ENCODE results near the gene CARMIL1.

CARMIL1 gene

DNA sequence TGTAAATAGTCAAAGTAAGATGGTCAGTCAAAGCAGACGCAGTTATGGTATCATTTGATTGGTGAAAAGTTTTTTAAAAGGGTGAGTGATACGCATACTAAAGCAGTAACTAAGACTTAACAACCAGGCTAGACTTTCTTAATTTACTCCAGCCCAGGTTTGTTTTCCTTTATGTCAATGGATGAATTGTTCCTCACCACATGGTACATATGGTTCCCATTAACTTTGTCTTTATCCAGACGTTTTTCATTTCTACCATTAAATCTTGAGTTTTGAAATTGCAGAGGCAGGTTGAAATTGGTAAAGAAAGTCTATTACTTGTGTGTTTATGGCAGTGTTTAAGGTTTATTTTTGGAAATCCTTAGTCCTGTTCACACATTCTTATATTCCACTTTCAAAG lies 274.3 kb downstream of the CARMIL1 start:
- TF ChIP-seq, protein P1, sequence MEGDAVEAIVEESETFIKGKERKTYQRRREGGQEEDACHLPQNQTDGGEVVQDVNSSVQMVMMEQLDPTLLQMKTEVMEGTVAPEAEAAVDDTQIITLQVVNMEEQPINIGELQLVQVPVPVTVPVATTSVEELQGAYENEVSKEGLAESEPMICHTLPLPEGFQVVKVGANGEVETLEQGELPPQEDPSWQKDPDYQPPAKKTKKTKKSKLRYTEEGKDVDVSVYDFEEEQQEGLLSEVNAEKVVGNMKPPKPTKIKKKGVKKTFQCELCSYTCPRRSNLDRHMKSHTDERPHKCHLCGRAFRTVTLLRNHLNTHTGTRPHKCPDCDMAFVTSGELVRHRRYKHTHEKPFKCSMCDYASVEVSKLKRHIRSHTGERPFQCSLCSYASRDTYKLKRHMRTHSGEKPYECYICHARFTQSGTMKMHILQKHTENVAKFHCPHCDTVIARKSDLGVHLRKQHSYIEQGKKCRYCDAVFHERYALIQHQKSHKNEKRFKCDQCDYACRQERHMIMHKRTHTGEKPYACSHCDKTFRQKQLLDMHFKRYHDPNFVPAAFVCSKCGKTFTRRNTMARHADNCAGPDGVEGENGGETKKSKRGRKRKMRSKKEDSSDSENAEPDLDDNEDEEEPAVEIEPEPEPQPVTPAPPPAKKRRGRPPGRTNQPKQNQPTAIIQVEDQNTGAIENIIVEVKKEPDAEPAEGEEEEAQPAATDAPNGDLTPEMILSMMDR (IDR thresholded peaks at IDR 0.05; ENCODE audit: low read depth, low read length): no peak
- no peak overlapping the region for H3K4me3 ChIP-seq (ENCODE audit: low read depth, low read length)

DNA sequence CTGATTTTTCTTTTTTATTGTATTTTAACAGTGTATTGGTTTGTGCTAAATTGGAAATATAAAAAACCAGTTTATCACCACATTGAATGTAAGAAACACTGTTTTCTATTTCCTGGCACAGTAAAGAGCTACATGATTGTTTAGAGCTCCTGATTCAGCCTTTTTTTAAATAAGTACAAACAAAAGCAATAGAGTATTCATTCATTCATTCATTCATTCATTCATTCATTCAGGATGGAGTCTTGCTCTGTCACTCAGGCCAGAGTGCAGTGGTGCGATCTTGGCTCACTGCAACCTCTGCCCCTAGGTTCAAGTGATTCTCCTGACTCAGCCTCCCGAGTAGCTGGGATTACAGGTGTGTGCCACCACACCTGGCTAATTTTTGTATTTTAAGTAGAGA lies 276.0 kb downstream of the CARMIL1 start:
- H3K4me3 ChIP-seq (ENCODE audit: low read depth, low read length): no peak overlapping the region
- TF ChIP-seq, protein P1 (IDR thresholded peaks at IDR 0.05; ENCODE audit: low read depth, low read length): no peak

DNA sequence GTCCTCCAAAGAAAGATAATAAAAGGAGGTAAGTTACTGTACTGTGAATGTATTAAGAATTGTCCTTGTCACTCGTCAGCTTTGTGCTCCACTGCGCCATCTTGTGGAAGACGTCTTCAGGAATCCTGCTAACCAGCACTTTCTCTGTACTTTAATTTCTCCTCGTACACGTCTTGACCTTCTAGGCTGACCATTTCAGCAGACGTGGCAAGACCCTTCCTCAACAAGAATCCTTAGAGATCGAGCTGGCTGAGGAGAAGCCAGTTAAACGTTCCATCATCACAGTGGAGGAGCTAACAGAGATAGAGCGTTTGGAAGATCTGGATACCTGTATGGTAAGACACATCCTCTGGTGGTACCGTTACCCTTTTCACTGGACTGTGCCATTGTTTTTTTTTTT lies 277.3 kb downstream of the CARMIL1 start:
- H3K4me3 ChIP-seq (ENCODE audit: low read depth, low read length): no peak overlapping the region
- TF ChIP-seq, protein P1 (IDR thresholded peaks at IDR 0.05; ENCODE audit: low read depth, low read length): peak; percentile 70

DNA sequence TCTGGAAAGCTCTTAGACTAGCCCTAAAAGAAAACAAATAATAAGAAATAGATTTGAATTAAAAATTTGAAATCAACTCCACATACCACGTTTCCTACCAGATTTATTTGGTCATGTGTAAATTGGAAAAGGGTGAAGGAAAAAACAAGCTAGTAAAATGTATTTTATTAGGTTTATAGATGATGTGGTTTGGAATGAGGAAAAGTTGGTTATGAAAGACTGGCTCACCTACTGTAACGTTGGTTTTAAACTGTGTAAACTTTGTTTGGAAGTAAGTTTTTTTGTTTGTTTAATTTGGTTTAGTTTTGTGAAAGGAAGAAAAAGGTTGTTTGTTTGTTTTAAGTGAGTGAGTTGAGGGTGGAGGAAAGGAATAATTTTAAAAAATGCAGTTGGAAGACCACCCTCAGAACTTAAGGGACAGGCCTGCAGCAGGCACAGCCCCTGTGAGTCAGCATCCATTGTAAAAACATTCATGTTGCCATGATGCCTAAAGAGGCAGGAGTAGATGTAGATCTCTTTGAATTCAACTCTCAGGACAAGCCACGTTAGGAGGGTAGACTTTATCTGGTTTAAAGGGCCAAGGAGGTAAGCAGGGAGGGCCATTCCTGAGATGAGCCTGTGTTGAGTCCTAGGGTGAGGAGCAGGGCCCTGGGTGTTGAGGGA lies 279.1 kb downstream of the CARMIL1 start:
- TF ChIP-seq, protein P1 (IDR thresholded peaks at IDR 0.05; ENCODE audit: low read depth, low read length): no peak
- H3K4me3 ChIP-seq (ENCODE audit: low read depth, low read length): no peak overlapping the region

DNA sequence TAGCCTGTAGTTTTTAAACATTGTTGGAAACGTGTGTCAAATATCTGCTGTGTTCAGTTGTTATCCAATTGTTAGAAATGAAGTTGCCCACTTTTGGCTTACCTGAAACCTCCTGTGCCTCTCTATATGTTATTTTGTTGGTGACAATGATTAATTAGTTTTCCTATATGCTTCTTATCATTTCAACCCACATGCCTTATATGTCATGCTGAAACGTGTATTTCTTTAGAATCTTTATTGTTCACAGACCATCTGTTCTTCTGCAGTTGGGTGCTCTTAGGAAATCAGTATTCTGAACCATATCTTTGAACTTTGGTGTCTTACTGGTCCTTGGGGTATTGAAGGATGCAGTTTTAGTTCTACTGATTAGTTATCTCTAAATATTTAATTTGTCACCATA lies 281.7 kb downstream of the CARMIL1 start:
- no peak overlapping the region for H3K4me3 ChIP-seq (ENCODE audit: low read depth, low read length)
- TF ChIP-seq, protein P1 (IDR thresholded peaks at IDR 0.05; ENCODE audit: low read depth, low read length): no peak

DNA sequence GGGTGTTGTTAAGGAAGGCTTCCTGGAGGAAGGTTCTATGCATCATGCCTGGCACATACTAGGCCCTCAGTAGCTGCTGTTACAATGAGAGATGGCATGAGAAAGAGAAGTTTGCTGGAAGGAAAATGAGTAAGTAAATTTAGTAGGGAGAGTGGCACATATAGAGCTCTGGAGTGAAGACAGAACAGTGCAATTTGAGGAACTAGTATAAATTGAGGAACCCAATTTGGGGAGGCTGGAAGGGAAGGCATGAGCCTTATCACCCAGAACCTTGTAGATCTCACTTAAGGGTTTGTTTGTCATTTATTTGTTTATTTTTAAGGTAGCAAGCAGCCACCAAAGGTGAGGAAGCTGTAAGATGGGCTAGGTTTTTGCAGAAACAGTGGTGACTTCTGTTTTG lies 285.8 kb downstream of the CARMIL1 start:
- H3K4me3 ChIP-seq (ENCODE audit: low read depth, low read length): no peak overlapping the region
- TF ChIP-seq, protein P1 (IDR thresholded peaks at IDR 0.05; ENCODE audit: low read depth, low read length): no peak

DNA sequence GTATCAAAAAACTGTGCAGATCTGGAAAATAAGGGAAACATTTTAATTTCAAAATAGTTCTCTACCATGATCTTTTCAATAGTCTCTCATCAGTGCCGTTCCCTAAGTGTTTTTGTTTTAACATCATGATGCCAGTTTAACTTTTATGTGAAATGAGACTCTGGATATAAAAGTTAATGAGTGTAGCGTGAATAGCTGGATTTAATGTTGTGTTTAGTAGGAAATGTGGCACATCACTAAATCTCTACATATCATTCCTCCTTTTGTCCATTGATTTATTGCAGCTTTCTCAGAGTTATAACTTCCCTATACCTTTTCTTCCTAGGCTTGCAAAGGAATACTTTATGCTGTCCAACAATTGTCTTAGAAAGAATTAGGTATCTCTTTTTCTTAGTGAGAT lies 291.4 kb downstream of the CARMIL1 start:
- TF ChIP-seq, protein P1 (IDR thresholded peaks at IDR 0.05; ENCODE audit: low read depth, low read length): no peak
- no peak overlapping the region for H3K4me3 ChIP-seq (ENCODE audit: low read depth, low read length)

All from WI38 (cell line).